GM19372 (cell line): ENCODE measurements around the gene PLSCR4.
"Not testable (repeated sequence)": the region's sequence is repeated elsewhere in the genome, so short reads cannot be mapped to it uniquely, and the experiment has no call there.

ENCODE experiments used
- ATAC-seq: cut with Tn5 transposase; IDR thresholded peaks from one replicate; pipeline ENCODE4 v1.9.1; 2021; ENCODE audit warnings: mild to moderate bottlenecking, low read depth, moderate library complexity; ENCODE audit not compliant: unreplicated experiment

PLSCR4 gene

GRCh38 chr3:146249921-146250320, 984 bp downstream of the PLSCR4 start:
- no peak for ATAC-seq

GRCh38 chr3:146247911-146248310, 3.0 kb downstream of the PLSCR4 start:
- no peak for ATAC-seq

- ATAC-seq = no peak
These were observed 4.4 kb downstream of the PLSCR4 start for GRCh38 chr3:146246526-146246925.

- no peak for ATAC-seq
These were observed 7.3 kb downstream of the PLSCR4 start for GRCh38 chr3:146243559-146243958.

GRCh38 chr3:146241523-146242240, 9.2 kb downstream of the PLSCR4 start:
- no peak for ATAC-seq

DNA sequence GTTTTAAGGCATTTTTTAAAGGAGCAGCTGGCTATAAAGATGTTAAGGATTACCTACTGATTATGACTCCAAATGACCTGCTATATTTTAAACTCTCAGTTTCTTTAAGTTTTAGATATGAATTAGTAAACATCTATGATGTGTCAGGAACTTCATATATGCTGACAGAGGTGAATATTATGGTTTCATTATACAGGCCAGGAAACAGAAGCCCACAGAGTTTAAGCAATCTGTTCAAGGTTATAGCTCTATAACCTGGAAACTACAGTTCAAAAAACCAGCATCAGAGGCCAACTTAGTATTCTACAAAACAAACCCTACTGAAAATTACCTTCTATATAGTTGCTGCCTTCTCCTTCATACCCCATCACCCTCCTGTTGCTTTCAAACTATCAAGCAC, 17.4 kb downstream of the PLSCR4 start:
- ATAC-seq = no peak

DNA sequence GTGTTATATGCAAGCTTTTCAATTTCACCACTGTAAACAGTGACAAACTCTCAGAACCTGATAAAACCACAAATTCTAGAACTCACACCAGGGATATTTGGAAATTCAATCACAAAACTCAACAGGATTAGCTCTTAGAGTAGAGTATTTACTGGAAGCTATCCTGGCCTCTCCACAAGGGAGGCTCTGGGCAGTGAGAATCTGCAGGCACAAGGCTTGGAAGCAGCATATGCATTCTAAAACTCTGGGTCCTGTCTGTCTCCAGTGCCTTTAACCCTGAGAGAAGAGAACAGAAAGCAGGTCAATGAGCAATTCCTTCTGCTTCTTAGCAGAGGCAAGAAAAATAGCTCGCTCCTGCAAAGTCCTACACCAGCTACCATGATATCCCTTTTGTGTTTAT, 23.4 kb downstream of the PLSCR4 start:
- no peak for ATAC-seq

DNA sequence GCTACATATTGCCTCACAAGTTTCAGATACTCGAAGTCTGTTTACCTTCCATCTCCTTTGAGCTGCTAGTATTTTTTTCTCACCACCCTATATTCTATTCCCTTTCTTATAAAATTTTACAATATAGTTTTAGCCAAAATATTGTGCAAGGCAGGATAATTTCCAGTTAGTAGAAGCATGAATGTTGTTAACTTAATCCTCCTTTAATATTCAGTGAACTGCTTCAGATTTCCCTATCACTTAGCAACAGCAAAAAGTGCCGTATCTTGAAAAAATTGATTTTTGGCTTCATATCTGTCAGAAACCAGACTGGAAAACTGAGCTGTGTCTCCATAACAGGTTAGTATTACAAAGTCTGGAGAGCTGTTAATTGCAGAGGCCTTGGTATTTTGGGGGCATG, 24.0 kb downstream of the PLSCR4 start:
- ATAC-seq = no peak

DNA sequence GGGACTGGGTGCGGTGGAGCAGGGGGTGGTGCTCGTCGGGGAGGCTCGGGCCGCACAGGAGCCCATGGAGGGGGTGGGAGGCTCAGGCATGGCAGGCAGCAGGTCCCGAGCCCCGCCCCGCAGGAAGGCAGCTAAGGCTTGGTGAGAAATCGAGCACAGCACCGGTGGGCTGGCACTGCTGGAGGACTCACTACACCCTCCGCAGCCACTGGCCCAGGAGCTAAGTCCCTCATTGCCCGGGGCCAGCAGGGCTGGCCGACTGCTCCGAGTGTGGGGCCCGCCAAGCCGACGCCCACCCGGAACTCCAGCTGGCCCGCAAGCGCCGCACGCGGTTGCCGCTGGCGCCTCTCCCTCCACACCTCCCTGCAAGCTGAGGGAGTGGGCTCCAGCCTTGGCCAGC, 25.4 kb downstream of the PLSCR4 start:
- not testable (repeated sequence) for ATAC-seq

DNA sequence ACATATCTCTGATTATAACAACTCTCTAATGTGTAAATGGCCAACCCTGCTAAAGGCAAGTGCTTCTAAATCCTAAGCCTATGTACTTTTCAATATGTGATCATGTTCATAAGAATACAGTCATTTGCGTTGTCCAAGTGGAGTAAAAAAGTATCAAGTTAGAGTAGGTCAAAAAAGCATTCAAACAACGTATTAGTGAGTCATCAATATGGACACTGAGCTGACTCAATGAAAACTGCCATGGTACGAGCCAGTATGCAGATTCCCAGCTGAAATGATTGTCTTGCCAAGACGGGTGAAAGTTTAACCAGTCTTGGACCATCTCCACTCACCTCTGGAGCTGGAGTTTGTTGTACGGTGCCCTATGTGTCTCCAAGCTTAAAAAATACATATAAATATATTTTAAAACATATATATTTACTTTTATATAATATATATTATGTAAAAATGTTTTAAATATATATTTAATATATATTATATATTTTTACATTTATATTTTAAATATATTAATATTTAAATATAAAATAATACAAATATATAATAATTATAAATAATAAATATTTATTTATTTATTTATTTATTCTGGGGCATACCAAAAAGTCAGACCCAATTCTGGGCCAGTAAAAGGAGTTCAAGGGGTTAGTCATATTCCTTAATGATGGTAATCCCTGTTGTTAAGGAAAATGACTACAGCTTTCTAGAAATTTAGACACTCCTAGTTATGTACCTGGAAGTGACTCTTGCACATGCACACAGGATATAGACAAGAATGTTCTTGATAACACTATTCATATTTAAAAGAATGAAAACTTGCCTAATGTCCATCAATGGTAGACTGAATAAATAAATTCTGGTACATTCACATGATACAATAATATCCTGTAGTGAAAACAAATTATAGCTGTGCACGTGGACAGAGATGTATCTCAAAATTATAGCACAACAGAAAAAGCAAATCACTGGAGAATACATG, 27.2 kb downstream of the PLSCR4 start:
- ATAC-seq = no peak

- ATAC-seq = no peak
These were observed 28.5 kb downstream of the PLSCR4 start for GRCh38 chr3:146222204-146223046.

DNA sequence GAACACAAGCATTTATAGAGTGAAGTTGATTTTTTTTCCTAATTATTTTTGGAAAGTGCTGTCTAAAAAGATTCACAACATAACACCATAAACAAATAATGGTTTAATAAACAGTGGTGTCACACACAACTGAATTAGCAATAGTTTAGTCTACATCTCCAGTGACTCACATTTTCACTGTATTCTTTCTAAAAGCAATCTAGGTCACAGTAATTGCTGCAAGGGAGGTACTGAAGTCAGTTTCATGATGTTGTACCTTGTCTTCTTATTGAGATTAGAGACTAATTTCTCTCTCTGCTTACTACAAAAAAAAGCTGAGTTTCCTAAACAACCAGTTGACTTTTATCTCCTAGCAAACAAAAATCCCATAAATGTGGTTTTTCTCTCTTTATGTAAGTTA, 29.6 kb downstream of the PLSCR4 start:
- ATAC-seq = no peak

- peak; percentile 59 for ATAC-seq
These were observed 31.7 kb downstream of the PLSCR4 start for GRCh38 chr3:146218880-146219866.

DNA sequence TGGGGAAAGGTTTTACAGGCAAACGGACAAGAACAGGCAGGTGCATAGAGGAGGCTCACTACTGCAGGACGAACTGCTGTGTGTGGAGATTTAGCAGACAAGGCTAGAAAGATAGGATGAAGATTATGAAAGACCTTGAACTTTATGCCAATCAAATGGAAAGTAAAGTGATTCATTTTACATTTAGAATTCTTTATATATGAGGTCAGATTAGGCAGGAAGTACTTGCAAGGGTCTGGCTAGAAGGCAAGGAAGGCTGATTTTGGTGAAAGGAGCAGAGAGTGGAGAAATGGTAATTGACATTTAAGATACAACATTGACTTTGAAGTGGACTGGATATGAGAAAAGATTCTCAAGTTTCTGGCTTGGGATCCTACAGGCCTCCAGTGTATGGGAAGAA, 33.6 kb downstream of the PLSCR4 start:
- ATAC-seq = no peak

- ATAC-seq = no peak
These were observed 36.4 kb downstream of the PLSCR4 start for GRCh38 chr3:146214493-146214892.

GRCh38 chr3:146209371-146209770, 41.5 kb downstream of the PLSCR4 start:
- ATAC-seq = no peak

- no peak for ATAC-seq
These were observed 47.1 kb downstream of the PLSCR4 start for GRCh38 chr3:146203776-146204175.

DNA sequence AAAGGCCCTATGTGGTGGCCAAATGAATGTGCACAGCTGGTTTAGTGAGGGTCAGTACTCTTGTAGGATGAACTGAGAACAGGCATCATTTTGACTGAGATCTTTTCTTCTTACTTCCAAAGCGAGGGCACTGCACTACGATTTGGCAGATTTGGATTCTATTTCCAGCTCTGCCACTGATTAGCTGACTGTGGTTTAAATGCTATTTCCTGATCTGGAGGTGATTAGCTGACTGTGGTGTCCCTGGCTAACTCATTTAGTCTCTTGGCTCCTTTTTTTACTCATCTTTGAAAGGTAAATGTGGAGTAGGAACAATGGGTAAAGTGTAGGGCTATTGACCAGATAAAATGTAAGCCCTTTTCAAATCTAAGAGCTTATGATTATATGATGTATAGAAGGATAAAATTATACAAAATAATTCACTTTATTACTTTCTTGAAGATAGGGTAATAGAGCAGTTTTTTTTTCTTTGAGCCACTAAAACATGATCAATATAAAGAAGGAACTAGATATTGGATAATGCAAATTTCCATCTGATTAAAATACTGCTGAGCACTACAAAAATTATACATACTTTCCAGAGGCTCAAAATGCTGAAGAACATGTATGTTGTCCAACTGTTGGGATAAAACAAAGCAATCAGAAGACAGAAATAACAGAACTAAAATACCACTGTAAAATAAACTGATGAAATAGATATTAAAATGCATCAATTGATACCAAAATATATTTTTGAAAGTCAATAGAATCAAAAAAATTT, 50.3 kb downstream of the PLSCR4 start:
- no peak for ATAC-seq

- no peak for ATAC-seq
These were observed 51.1 kb downstream of the PLSCR4 start for GRCh38 chr3:146199762-146200161.
